Measurements from ENCODE around the gene NGFR. TPM values are rescaled to one million over a fixed set of nuclear protein-coding genes. Genes with fewer than 3 reads are reported as not detected.

NGFR gene
- polyA plus RNA-seq, 1 donor = 20.4 TPM

- no CpG with 5 or more reads among the region's 17 CpGs for WGBS (ENCODE audit: insufficient coverage, low lambda C conversion rate)
- Histone ChIP-seq H3K27ac (ENCODE audit: low read length) (no peak overlapping the region), H3K4me3 (ENCODE audit: low read length) (no peak overlapping the region), H3K9me3 (ENCODE audit: control insufficient read depth, low read depth, low read length) (no peaks in the 10 kb centered on the region), H3K27me3 (ENCODE audit: control insufficient read depth, insufficient read depth, low read length) (peaks cover 30% of the 10 kb centered on the region), H3K36me3 (ENCODE audit: control insufficient read depth, insufficient read depth, low read length) (no peaks in the 10 kb centered on the region), H3K4me1 (ENCODE audit: control insufficient read depth, insufficient read depth, low read length) (no peaks in the 10 kb centered on the region)
- no peak for DNase-seq
These were observed 29.6 kb downstream of the NGFR start for GRCh38 chr17:49524473-49525359.

GRCh38 chr17:49525831-49526741 lies 31.0 kb downstream of the NGFR start:
- no peak for DNase-seq
- no peaks in the 10 kb centered on the region for H3K4me1 ChIP-seq (ENCODE audit: control insufficient read depth, insufficient read depth, low read length)

GRCh38 chr17:49527927-49528651 lies 33.0 kb downstream of the NGFR start:
- H3K36me3 ChIP-seq (ENCODE audit: control insufficient read depth, insufficient read depth, low read length) = no peaks in the 10 kb centered on the region
- no peaks in the 10 kb centered on the region for H3K9me3 ChIP-seq (ENCODE audit: control insufficient read depth, low read depth, low read length)
- no peak overlapping the region for H3K27ac ChIP-seq (ENCODE audit: low read length)
- DNase-seq = no peak
- no CpG with 5 or more reads among the region's 11 CpGs for WGBS (ENCODE audit: insufficient coverage, low lambda C conversion rate)
- peaks cover 26% of the 10 kb centered on the region for H3K27me3 ChIP-seq (ENCODE audit: control insufficient read depth, insufficient read depth, low read length)
- H3K4me3 ChIP-seq (ENCODE audit: low read length) = no peak overlapping the region
- no peaks in the 10 kb centered on the region for H3K4me1 ChIP-seq (ENCODE audit: control insufficient read depth, insufficient read depth, low read length)

More at GRCh38 chr17:49525831-49526741, 31.0 kb downstream of the NGFR start:
- Histone ChIP-seq H3K4me3 (ENCODE audit: low read length) (no peak overlapping the region), H3K36me3 (ENCODE audit: control insufficient read depth, insufficient read depth, low read length) (no peaks in the 10 kb centered on the region), H3K27ac (ENCODE audit: low read length) (no peak overlapping the region), H3K9me3 (ENCODE audit: control insufficient read depth, low read depth, low read length) (no peaks in the 10 kb centered on the region), H3K27me3 (ENCODE audit: control insufficient read depth, insufficient read depth, low read length) (peaks cover 29% of the 10 kb centered on the region)
- no CpG with 5 or more reads among the region's 24 CpGs for WGBS (ENCODE audit: insufficient coverage, low lambda C conversion rate)

- no peak overlapping the region for H3K27ac ChIP-seq (ENCODE audit: low read length)
- no CpG with 5 or more reads among the region's 3 CpGs for WGBS (ENCODE audit: insufficient coverage, low lambda C conversion rate)
- no peak overlapping the region for H3K4me3 ChIP-seq (ENCODE audit: low read length)
- peaks cover 28% of the 10 kb centered on the region for H3K27me3 ChIP-seq (ENCODE audit: control insufficient read depth, insufficient read depth, low read length)
- no peaks in the 10 kb centered on the region for H3K4me1 ChIP-seq (ENCODE audit: control insufficient read depth, insufficient read depth, low read length)
- no peaks in the 10 kb centered on the region for H3K36me3 ChIP-seq (ENCODE audit: control insufficient read depth, insufficient read depth, low read length)
- no peak for DNase-seq
- H3K9me3 ChIP-seq (ENCODE audit: control insufficient read depth, low read depth, low read length) = no peaks in the 10 kb centered on the region
These were observed 33.9 kb downstream of the NGFR start for GRCh38 chr17:49528966-49529365.

- Histone ChIP-seq H3K36me3 (ENCODE audit: control insufficient read depth, insufficient read depth, low read length) (no peaks in the 10 kb centered on the region), H3K4me1 (ENCODE audit: control insufficient read depth, insufficient read depth, low read length) (no peaks in the 10 kb centered on the region), H3K27me3 (ENCODE audit: control insufficient read depth, insufficient read depth, low read length) (peaks cover 28% of the 10 kb centered on the region), H3K4me3 (ENCODE audit: low read length) (no peak overlapping the region), H3K9me3 (ENCODE audit: control insufficient read depth, low read depth, low read length) (no peaks in the 10 kb centered on the region), H3K27ac (ENCODE audit: low read length) (no peak overlapping the region)
- WGBS (ENCODE audit: insufficient coverage, low lambda C conversion rate) = no CpG with 5 or more reads among the region's 1 CpG
- no peak for DNase-seq
These were observed 35.0 kb downstream of the NGFR start for GRCh38 chr17:49530118-49530517.

GRCh38 chr17:49543860-49544259 lies 48.8 kb downstream of the NGFR start:
- H3K27me3 ChIP-seq (ENCODE audit: control insufficient read depth, insufficient read depth, low read length) = peaks cover 7% of the 10 kb centered on the region
- no peaks in the 10 kb centered on the region for H3K36me3 ChIP-seq (ENCODE audit: control insufficient read depth, insufficient read depth, low read length)
- H3K4me3 ChIP-seq (ENCODE audit: low read length) = no peak overlapping the region
- WGBS (ENCODE audit: insufficient coverage, low lambda C conversion rate) = no CpG with 5 or more reads among the region's 3 CpGs
- H3K4me1 ChIP-seq (ENCODE audit: control insufficient read depth, insufficient read depth, low read length) = no peaks in the 10 kb centered on the region
- no peak overlapping the region for H3K27ac ChIP-seq (ENCODE audit: low read length)
- H3K9me3 ChIP-seq (ENCODE audit: control insufficient read depth, low read depth, low read length) = no peaks in the 10 kb centered on the region
- DNase-seq = no peak

GRCh38 chr17:49545007-49545660 lies 50.0 kb downstream of the NGFR start:
- no peak overlapping the region for H3K27ac ChIP-seq (ENCODE audit: low read length)
- no peaks in the 10 kb centered on the region for H3K4me1 ChIP-seq (ENCODE audit: control insufficient read depth, insufficient read depth, low read length)
- DNase-seq = no peak
- H3K27me3 ChIP-seq (ENCODE audit: control insufficient read depth, insufficient read depth, low read length) = peaks cover 7% of the 10 kb centered on the region
- no peaks in the 10 kb centered on the region for H3K9me3 ChIP-seq (ENCODE audit: control insufficient read depth, low read depth, low read length)
- H3K36me3 ChIP-seq (ENCODE audit: control insufficient read depth, insufficient read depth, low read length) = no peaks in the 10 kb centered on the region
- no peak overlapping the region for H3K4me3 ChIP-seq (ENCODE audit: low read length)
- no CpG with 5 or more reads among the region's 8 CpGs for whole genome bisulfite sequencing (ENCODE audit: insufficient coverage, low lambda C conversion rate)

- Histone ChIP-seq H3K4me1 (ENCODE audit: control insufficient read depth, insufficient read depth, low read length) (no peaks in the 10 kb centered on the region), H3K4me3 (ENCODE audit: low read length) (no peak overlapping the region), H3K27me3 (ENCODE audit: control insufficient read depth, insufficient read depth, low read length) (peaks cover 7% of the 10 kb centered on the region), H3K36me3 (ENCODE audit: control insufficient read depth, insufficient read depth, low read length) (no peaks in the 10 kb centered on the region), H3K27ac (ENCODE audit: low read length) (no peak overlapping the region), H3K9me3 (ENCODE audit: control insufficient read depth, low read depth, low read length) (no peaks in the 10 kb centered on the region)
- no peak for DNase-seq
- no CpG with 5 or more reads among the region's 15 CpGs for WGBS (ENCODE audit: insufficient coverage, low lambda C conversion rate)
These were observed 50.9 kb downstream of the NGFR start for GRCh38 chr17:49545806-49546545.

All from large intestine (tissue), 3 donors.